Kidney (tissue), 14 donors: ENCODE results near the gene RCOR2. TPM values are rescaled to one million over a fixed set of nuclear protein-coding genes. Genes with fewer than 3 reads are reported as not detected.

ENCODE experiments used
- DNase-seq, 5 donors: peaks; one replicate each; pipeline ENCODE4 v3.0.0-alpha.2; 2013 to 2020
- FAIRE-seq: peaks from 2 replicates; lab custom pipeline; 2012; peaks lifted over from hg19 to GRCh38; lab: Jason Lieb, UNC
- H3K27ac ChIP-seq, 2 donors: one replicate each; pipeline ENCODE4 v1.7.0; 2013; ENCODE audit warnings: low read depth in 2 of 2, low read length in 2 of 2, inconsistent platforms in 1 of 2
- H3K27me3 ChIP-seq: one replicate; pipeline ENCODE4 v1.7.1; 2013; ENCODE audit warnings: low read length, inconsistent platforms; ENCODE audit not compliant: control insufficient read depth, insufficient read depth
- H3K36me3 ChIP-seq, 3 donors: one replicate each; pipeline versions ENCODE4 v1.7.0 to v1.7.1; 2013; ENCODE audit warnings: low read length in 3 of 3, control low read depth in 1 of 3, inconsistent platforms in 1 of 3; ENCODE audit not compliant: insufficient read depth in 3 of 3, control insufficient read depth in 2 of 3
- H3K4me1 ChIP-seq, 3 donors: one replicate each; pipeline versions ENCODE4 v1.7.0 to v1.7.1; 2013; ENCODE audit warnings: low read length in 3 of 3, inconsistent platforms in 1 of 3, low read depth in 1 of 3; ENCODE audit not compliant: control insufficient read depth in 2 of 3, insufficient read depth in 2 of 3
- H3K4me3 ChIP-seq, 3 donors: one replicate each; pipeline versions ENCODE4 v1.7.0 to v1.8.1; 2013; ENCODE audit warnings: low read length in 3 of 3, control low read depth in 1 of 3, inconsistent platforms in 1 of 3
- H3K9ac ChIP-seq, 3 donors: one replicate each; pipeline versions ENCODE4 v1.7.0 to v1.7.1; 2013; ENCODE audit warnings: low read length in 3 of 3, control low read depth in 1 of 3, inconsistent platforms in 1 of 3
- H3K9me3 ChIP-seq, 3 donors: one replicate each; pipeline versions ENCODE4 v1.7.0 to v1.7.1; 2013; ENCODE audit warnings: low read length in 3 of 3, control low read depth in 1 of 3, inconsistent platforms in 1 of 3; ENCODE audit not compliant: control insufficient read depth in 2 of 3, insufficient read depth in 1 of 3
- intact Hi-C: fragments of 100-400 bp; cut with DNase I; formaldehyde crosslinking; loops from one replicate; pipeline ENCODE4 v1.11.1; 2022
- polyA plus RNA-seq: library from polyadenylated mRNA; stranded (reverse); fragments of 350-450 nt; fragmentation: Illumina TruSeq; extraction: RNeasy Lipid Tissue Mini Kit (QIAGEN cat#74804); gene quantifications from one replicate; pipeline ENCODE4 v1.2.3, GENCODE V29; 2014; ENCODE audit warnings: low read depth, low replicate concordance; ENCODE audit not compliant: insufficient read depth
- total RNA-seq: library from RNA; stranded (reverse); fragmentation: NEBNext Ultra II Directional; extraction: Animal tissue kit (Norgen Biotek cat#: 25700); gene quantifications from one replicate; pipeline ENCODE4 v1.2.1, GENCODE V29; 2021
- TF ChIP-seq, protein P1 (sequence below): IDR thresholded peaks from 3 replicates; pipeline ENCODE4 v1.5.1; 2012; ENCODE audit warnings: mild to moderate bottlenecking, moderate library complexity, borderline replicate concordance; ENCODE audit not compliant: insufficient read depth; ENCODE audit errors: extremely low read depth
- donor health status: control.
- donor health status: control.
- donor health status: control.
- donor health status: control.
- donor health status: control.
- donor health status: DM: yes; HTN: yes; CAD: no.
- donor health status: Normal renal cell carcinoma (clear cell type).

RCOR2 gene
- total and polyA plus RNA-seq, 2 donors from 2014 or later: 0.76 to 0.86 TPM

DNA sequence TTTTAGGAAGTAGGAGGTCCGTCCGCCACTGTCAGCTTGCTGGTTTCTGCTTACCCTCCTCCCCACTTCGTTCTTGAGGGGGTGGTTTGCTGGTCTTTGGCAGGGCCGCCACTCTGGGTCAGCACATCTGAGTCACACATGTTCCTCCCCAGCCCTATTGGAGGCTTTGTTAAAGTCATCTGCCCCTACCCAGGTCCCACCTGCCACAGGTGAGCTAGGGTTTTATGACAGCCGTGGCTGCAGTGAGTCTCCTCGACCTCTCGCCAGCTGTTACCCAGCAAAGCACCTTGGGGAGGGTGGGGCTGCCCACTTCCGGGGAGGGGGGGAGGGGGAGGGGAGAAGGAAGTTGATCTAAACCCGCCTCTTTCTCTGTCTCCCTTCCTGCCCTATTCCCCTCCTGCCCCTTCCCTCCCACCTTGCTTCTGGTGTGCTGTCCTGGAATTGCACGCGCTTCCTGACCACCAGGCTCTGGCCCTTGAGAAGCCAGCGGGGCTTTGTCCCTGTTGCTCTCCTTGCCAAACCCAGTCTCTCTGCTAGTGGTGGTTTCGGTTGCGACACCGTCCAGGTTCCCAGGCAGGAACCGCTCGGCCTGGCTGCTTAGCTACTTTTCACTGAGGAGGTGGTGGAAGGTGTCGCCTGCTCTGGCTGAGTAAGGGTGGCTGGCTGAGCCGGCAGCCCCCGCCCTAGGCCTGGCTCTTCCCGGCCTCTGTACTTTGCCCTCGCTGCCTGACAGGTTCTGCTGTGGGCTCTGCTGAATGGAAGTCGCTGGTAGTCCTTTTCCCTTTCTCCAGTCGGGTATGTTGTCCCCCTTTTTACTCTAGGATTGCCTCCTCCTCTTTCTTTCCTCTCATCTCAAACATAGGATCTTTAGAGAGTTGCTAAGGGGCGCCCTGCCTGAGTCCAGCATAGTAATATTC lies 28.5 kb downstream of the RCOR2 start:
- FAIRE-seq (no peak), DNase-seq (peak; percentile 61 to 87 (median 70))
- Histone ChIP-seq H3K4me3 (peak overlapping the region; percentile 26 to 68 (median 60)), H3K27me3 (no peaks in the 10 kb centered on the region), H3K9ac (peak overlapping the region in 2 of 3 donors; percentile 49 to 73), H3K4me1 (peaks cover 2 to 46% (median 32%) of the 10 kb centered on the region in 3 donors), H3K27ac (peak overlapping the region; percentile 91 to 95), H3K9me3 (no peaks in the 10 kb centered on the region), H3K36me3 (no peaks in the 10 kb centered on the region)
- intact Hi-C loops: no loop called here
- TF ChIP-seq, protein P1, sequence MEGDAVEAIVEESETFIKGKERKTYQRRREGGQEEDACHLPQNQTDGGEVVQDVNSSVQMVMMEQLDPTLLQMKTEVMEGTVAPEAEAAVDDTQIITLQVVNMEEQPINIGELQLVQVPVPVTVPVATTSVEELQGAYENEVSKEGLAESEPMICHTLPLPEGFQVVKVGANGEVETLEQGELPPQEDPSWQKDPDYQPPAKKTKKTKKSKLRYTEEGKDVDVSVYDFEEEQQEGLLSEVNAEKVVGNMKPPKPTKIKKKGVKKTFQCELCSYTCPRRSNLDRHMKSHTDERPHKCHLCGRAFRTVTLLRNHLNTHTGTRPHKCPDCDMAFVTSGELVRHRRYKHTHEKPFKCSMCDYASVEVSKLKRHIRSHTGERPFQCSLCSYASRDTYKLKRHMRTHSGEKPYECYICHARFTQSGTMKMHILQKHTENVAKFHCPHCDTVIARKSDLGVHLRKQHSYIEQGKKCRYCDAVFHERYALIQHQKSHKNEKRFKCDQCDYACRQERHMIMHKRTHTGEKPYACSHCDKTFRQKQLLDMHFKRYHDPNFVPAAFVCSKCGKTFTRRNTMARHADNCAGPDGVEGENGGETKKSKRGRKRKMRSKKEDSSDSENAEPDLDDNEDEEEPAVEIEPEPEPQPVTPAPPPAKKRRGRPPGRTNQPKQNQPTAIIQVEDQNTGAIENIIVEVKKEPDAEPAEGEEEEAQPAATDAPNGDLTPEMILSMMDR: no peak

DNA sequence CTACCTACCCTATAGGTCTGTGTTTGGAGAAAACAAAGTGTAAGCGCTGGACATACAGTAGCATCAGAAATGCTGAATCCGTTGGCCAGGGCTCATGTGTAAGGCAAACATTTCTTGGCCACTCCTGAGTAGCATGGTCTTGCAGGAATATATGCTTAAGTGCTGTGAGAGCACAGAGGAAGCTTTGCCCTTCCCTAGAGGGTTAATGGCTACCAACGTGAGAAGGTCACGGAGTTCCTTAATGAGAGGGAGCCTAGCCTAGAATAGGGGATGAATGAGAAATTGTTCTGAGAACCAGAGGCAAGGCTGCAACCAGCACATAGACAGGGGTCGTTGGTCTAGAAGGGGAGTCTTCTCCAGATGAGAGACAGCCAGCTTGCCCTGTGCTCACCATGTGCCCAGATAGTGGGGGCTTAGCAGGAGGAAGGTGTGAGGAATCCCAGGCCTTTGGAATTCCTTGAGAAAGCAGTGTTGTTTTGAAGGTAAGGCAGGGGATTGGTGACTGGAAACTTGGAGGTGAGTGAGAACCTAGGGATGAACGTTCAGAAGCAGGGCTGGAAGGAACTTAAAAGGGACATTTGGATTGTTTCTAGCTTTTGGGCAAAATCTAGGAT lies 29.5 kb downstream of the RCOR2 start:
- H3K27me3 ChIP-seq: no peaks in the 10 kb centered on the region
- no peaks in the 10 kb centered on the region for H3K9me3 ChIP-seq
- H3K36me3 ChIP-seq: no peaks in the 10 kb centered on the region
- peak overlapping the region in 2 of 3 donors; percentile 34 to 60 for H3K9ac ChIP-seq
- TF ChIP-seq, protein P1: no peak
- FAIRE-seq (no peak), DNase-seq (no peak)
- peak overlapping the region in 1 of 3 donors; percentile 60 for H3K4me3 ChIP-seq
- intact Hi-C loops: no loop called here
- H3K27ac ChIP-seq: peak overlapping the region; percentile 91 to 95
- H3K4me1 ChIP-seq: peaks cover 2 to 51% (median 32%) of the 10 kb centered on the region in 3 donors

DNA sequence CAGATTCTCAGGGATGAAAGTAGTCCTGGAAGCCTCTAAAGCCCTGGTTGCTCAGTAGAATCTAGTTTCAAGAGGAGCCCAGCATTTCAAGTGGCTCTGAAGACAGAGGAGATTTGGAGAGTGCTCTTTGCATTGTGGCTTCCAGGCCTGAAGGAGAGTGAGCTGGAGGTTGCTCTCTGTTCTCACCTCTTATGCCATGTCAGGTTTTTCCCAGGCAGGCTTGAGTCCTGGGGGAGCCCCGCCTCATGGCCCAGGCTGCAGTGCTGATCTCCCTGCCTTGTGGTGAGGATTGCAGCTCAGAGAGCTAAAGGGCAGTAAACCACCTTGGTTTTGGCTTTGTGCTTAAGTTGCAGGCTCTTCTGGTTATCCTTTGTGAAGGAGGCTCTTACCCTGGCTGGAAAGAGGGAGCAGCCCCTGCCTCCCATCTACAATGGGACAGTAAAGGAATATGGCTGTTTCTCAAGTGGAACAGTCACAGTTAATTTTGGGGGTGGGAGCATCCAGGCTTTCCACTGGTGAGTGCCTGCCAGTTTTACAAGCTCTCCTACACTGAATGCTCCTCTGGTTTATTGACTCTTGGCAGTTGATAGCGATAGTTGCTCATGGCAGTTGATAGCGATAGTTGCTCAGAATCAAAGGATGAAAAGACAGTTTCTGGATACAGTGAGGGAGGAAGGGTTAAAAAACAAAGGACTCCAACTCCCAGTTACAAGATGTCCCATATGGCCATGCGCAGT lies 32.6 kb downstream of the RCOR2 start:
- DNase-seq (peak in 1 of 5 donors; percentile 8), FAIRE-seq (no peak)
- H3K4me3 ChIP-seq: no peak overlapping the region
- H3K4me1 ChIP-seq: peaks cover 2 to 36% (median 25%) of the 10 kb centered on the region in 3 donors
- H3K9me3 ChIP-seq: no peaks in the 10 kb centered on the region
- no peak overlapping the region for H3K9ac ChIP-seq
- intact Hi-C loops: no loop called here
- peaks cover 0 to 2% (median 0%) of the 10 kb centered on the region in 3 donors for H3K36me3 ChIP-seq
- H3K27me3 ChIP-seq: no peaks in the 10 kb centered on the region
- no peak overlapping the region for H3K27ac ChIP-seq
- TF ChIP-seq, protein P1: no peak
